Neuron (in vitro differentiated cells): ENCODE results near the gene NLK.
"Not testable (repeated sequence)": the region's sequence is repeated elsewhere in the genome, so short reads cannot be mapped to it uniquely, and the experiment has no call there.

Source experiments
- H2AFZ ChIP-seq: one replicate; pipeline ENCODE4 v1.6.1; 2013; ENCODE audit warnings: low read depth, mild to moderate bottlenecking, inconsistent platforms, low read length, moderate library complexity
- H3K27me3 ChIP-seq: one replicate; pipeline ENCODE4 v1.6.1; 2013; ENCODE audit warnings: low read length; ENCODE audit not compliant: insufficient read depth
- H3K36me3 ChIP-seq: one replicate; pipeline ENCODE4 v1.6.1; 2013; ENCODE audit warnings: low read length; ENCODE audit not compliant: insufficient read depth
- H3K4me1 ChIP-seq: one replicate; pipeline ENCODE4 v1.6.1; 2013; ENCODE audit warnings: low read length; ENCODE audit not compliant: insufficient read depth
- H3K4me3 ChIP-seq: 2 replicates; pipeline ENCODE4 v1.5.1; 2013; ENCODE audit warnings: mild to moderate bottlenecking, low read length, moderate library complexity
- H3K9me3 ChIP-seq: one replicate; pipeline ENCODE4 v1.6.1; 2013; ENCODE audit warnings: low read length

The NLK gene

DNA sequence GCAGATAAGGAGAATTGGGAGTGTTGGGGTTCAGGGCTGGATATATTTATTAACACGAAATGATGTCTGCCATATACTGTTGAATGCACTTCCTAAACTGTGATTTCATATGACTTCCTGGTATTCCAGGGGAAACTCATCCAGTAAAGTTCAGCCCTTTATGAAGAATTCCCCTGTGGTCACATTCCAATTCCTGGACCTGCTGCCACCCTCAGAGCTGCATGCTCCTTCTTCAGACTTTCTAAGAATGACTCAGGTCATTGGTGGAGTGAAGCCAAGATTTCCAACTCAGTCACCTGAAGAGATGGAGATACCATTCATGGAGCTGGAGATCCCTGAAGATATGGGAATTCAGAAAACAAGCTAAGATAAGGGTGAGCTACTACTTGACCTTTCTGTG lies 162.3 kb downstream of the NLK start:
- no peaks in the 10 kb centered on the region for H3K27me3 ChIP-seq
- no peaks in the 10 kb centered on the region for H3K9me3 ChIP-seq
- H3K4me3 ChIP-seq, result no peak overlapping the region
- no peak overlapping the region for H2AFZ ChIP-seq
- no peaks in the 10 kb centered on the region for H3K36me3 ChIP-seq
- H3K4me1 ChIP-seq, result no peaks in the 10 kb centered on the region

DNA sequence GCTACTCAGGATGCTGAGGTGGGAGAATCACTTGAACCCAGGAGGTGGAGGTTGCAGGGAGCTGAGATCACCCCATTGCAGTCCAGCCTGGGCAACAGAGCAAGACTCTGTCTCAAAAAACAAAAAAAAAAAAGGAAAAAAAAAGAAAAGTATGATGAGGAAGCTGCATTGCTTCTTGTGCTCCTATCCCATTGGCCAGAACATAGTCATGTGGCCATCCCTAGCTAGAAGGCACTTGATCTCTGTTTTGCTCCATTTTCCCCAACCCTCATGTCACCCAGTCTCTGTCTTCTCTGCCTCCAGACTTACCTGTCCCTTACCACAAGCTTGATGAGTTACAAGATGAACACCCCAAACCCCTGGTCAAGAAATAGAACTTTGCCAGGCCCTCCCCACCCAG lies 163.8 kb downstream of the NLK start:
- no peak overlapping the region for H2AFZ ChIP-seq
- no peak overlapping the region for H3K4me3 ChIP-seq
- H3K9me3 ChIP-seq, result no peaks in the 10 kb centered on the region
- no peaks in the 10 kb centered on the region for H3K36me3 ChIP-seq
- H3K27me3 ChIP-seq, result no peaks in the 10 kb centered on the region
- no peaks in the 10 kb centered on the region for H3K4me1 ChIP-seq

DNA sequence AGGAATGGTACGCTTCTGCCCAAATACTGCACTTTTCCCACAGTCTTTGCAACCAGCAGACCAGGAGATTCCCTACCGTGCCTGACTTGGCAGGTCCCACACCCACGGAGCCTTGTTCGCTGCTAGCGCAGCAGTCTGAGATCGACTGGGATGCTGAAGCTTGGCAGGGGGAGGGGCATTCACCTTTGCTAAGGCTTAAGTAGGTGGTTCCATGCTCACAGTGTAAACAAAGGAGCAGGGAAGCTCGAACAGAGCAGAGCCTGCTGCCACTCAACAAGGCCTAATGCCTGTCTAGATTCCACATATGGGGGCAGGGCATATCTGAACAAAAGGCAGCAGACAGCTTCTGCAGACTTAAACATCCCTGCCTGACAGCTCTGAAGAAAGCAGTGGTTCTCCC lies 169.3 kb downstream of the NLK start:
- Histone ChIP-seq H3K27me3 (no peaks in the 10 kb centered on the region), H2AFZ (no peak overlapping the region), H3K4me1 (no peaks in the 10 kb centered on the region), H3K36me3 (no peaks in the 10 kb centered on the region), H3K4me3 (no peak overlapping the region), H3K9me3 (peaks cover 4% of the 10 kb centered on the region)

DNA sequence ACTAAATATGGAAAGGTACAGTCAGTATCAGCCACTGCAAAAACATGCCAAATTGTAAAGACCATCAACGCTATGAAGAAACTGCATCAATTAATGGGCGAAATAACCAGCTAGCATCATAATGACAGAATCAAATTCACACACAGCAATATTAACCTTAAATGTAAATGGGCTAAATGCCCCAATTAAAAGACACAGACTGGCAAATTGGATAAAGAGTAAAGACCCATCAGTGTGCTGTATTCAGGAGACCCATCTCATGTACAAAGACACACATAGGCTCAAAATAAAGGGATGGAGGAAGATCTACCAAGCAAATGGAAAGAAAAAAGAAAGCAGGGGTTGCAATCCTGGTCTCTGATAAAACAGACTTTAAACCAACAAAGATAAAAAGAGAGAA lies 171.1 kb downstream of the NLK start:
- not testable (repeated sequence) for H3K4me3 ChIP-seq, H2AFZ ChIP-seq, H3K9me3 ChIP-seq, H3K36me3 ChIP-seq, H3K27me3 ChIP-seq, H3K4me1 ChIP-seq

DNA sequence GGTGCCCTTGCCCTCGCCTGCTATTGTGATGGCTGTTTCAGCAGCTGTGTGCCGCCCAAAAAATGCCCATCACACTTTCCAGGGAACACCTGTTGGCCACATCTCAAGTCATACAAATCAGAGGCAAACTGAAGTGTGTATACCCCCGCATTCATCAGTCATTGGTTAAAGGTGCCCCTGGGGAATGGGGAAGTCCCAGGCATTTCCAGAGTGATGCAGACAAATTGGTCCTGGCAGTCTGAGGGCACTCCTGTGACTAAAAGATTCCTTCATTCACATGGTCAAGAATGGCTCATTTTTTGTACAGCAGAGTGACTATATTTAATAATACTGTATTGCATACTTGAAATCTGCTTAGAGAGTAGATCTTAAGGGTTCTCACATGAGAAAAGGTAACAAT lies 173.6 kb downstream of the NLK start:
- no peaks in the 10 kb centered on the region for H3K27me3 ChIP-seq
- no peak overlapping the region for H3K4me3 ChIP-seq
- H2AFZ ChIP-seq, result no peak overlapping the region
- no peaks in the 10 kb centered on the region for H3K36me3 ChIP-seq
- peaks cover 4% of the 10 kb centered on the region for H3K9me3 ChIP-seq
- H3K4me1 ChIP-seq, result no peaks in the 10 kb centered on the region

DNA sequence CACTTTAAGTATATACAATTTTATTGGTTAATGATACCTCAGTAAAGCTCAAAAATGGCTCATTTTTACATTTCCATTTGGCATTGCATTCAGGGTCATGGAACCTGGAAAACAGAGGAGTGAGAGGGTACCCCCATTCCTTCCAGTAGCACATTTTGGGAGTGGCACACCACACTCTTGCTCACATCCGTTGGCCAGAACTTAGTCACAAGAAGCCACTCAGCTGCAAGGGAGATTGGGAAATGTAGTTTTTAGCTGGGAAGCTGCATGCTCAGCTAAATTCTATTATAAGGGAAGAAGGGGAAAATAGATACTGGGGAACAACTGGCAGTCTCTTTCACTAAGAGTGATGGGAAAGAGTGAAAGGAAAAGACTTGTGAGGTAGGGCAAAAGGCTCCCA lies 174.1 kb downstream of the NLK start:
- H3K4me1 ChIP-seq, result no peaks in the 10 kb centered on the region
- H2AFZ ChIP-seq, result no peak overlapping the region
- no peak overlapping the region for H3K4me3 ChIP-seq
- H3K9me3 ChIP-seq, result peaks cover 4% of the 10 kb centered on the region
- no peaks in the 10 kb centered on the region for H3K36me3 ChIP-seq
- H3K27me3 ChIP-seq, result no peaks in the 10 kb centered on the region

DNA sequence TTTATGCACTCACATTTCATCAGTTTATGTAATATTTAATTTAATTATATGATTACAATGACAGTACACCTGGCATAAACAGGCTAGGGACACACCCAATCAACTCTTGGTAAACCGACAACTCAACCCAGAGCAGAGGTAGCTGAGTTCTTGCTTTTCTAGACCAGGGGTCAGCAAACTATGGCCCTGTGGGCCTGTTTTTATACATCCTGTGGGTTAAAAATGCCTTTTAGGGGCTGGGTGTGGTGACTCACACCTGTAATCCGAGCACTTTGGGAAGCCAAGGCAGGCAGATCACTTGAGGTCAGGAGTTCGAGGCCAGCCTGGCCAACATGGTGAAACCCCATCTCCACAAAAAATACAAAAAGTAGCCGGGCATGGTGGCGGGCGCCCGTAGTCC lies 177.3 kb downstream of the NLK start:
- no peaks in the 10 kb centered on the region for H3K4me1 ChIP-seq
- no peaks in the 10 kb centered on the region for H3K36me3 ChIP-seq
- H3K9me3 ChIP-seq, result peaks cover 8% of the 10 kb centered on the region
- H2AFZ ChIP-seq, result no peak overlapping the region
- H3K27me3 ChIP-seq, result no peaks in the 10 kb centered on the region
- H3K4me3 ChIP-seq, result no peak overlapping the region

DNA sequence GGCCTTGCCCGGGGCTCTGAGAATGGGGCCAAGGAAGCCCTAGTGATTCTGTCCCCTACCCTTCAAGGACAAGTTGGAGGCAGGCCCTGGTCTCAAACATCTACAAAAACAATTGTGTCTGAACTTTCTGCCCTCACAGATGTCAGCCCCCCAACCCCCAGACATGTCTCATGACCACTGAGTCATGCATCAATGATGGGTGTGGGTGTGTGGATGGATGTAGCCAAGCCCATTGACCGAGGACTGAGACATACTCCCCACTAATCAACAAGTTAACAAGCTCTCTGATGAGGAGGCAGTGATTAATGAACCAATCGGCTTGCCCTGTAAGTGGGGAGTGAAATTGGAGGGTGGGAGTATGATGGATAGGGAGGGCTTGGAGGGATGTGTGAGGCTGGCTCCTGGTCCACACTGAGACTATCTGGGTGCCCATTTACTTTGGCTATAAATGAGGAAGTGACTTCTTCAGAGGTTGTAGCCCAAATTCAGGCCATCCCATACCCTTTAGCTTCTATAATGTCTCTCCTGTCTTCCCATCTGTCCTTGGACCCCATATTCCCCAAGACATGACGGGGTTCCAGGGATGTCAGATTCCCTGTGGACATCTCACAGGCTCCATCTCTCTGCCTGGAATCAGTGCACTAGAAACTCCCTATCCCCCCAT lies 179.4 kb downstream of the NLK start:
- H3K27me3 ChIP-seq, result no peaks in the 10 kb centered on the region
- no peaks in the 10 kb centered on the region for H3K36me3 ChIP-seq
- no peak overlapping the region for H3K4me3 ChIP-seq
- H3K4me1 ChIP-seq, result no peaks in the 10 kb centered on the region
- H2AFZ ChIP-seq, result no peak overlapping the region
- H3K9me3 ChIP-seq, result peaks cover 8% of the 10 kb centered on the region

DNA sequence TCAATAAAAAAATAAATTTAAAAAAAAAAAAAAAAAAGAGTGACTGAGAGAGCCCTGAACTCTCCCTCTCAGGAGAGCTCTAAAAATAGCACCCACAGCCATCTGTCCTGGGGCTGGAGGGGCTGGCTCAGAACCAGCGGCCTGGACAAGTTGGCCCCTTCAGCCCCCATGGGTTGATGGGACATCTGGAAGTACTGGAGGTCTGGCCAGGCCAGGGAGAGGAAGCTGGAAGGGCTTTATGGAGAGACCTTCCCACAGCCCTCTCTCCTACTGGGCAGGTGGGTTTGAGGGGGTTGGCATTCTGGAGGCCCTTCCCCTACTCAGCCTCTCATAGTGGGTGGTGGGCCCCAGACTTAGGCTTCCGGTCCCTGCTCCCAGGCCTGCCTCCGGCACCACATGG lies 182.8 kb downstream of the NLK start:
- no peaks in the 10 kb centered on the region for H3K36me3 ChIP-seq
- H3K4me1 ChIP-seq, result peaks cover 6% of the 10 kb centered on the region
- H3K27me3 ChIP-seq, result peaks cover 10% of the 10 kb centered on the region
- H2AFZ ChIP-seq, result no peak overlapping the region
- H3K9me3 ChIP-seq, result peaks cover 8% of the 10 kb centered on the region
- no peak overlapping the region for H3K4me3 ChIP-seq

DNA sequence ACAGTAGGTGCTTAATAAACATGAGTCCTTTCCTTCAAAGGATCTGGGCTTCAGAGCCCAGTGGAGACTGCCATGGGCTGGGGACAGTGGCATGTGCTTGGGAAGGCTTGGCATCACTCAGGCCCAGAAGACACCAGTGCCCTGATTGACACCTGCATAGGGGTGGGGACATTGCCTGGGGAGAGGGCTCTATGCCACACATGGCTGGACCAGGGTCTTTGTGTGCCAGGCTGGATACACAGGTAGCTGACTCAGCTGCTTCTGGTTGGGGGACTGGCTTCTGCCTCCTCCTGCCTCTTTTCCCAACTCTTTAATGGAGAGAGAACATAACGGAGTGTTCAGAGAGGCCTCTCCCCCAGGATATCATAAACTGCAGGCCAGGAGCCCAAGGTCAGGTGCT lies 183.4 kb downstream of the NLK start:
- Histone ChIP-seq H3K9me3 (peaks cover 8% of the 10 kb centered on the region), H3K4me3 (no peak overlapping the region), H2AFZ (no peak overlapping the region), H3K4me1 (peaks cover 6% of the 10 kb centered on the region), H3K27me3 (peaks cover 11% of the 10 kb centered on the region), H3K36me3 (no peaks in the 10 kb centered on the region)

DNA sequence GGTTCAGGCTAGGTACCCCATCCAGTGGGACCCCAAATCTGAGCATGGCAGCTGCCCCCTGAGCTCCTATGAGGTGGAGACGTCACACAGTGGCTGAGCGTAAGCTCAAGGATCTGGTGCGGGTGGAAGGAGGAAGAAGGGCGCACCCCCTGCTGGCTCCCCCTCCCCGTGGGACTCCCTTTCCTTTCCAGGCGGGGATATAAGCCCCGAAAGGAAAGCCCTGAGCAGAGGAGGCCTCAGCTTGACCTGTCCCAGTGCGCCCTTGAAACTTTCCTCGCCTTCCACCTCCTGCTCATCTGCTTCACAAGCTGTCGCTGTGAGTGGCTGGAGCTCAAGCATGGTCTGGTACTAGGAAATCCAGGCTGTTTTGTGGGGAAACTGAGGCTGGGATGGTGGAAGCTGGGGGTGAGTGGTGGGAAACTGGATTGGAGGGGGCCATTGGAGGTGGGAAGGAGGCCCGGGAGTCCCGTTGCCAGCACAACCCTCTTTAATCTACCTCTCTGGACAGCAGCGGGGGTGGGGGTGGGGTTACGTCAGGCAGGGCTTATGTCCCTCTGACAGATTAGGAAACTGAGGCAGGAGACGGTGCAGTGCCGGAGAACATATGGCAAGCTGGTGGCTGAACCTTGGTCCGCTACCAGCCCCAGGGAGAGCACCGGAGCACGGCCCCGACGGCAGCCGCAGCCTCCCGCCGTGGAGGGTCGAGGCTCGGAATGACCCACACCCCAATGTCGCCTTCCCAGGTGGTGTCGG lies 184.3 kb downstream of the NLK start:
- peak overlapping the region; percentile 71 for H2AFZ ChIP-seq
- peak overlapping the region; percentile 49 for H3K4me3 ChIP-seq
- peaks cover 7% of the 10 kb centered on the region for H3K9me3 ChIP-seq
- H3K4me1 ChIP-seq, result peaks cover 6% of the 10 kb centered on the region
- H3K27me3 ChIP-seq, result peaks cover 11% of the 10 kb centered on the region
- H3K36me3 ChIP-seq, result no peaks in the 10 kb centered on the region

DNA sequence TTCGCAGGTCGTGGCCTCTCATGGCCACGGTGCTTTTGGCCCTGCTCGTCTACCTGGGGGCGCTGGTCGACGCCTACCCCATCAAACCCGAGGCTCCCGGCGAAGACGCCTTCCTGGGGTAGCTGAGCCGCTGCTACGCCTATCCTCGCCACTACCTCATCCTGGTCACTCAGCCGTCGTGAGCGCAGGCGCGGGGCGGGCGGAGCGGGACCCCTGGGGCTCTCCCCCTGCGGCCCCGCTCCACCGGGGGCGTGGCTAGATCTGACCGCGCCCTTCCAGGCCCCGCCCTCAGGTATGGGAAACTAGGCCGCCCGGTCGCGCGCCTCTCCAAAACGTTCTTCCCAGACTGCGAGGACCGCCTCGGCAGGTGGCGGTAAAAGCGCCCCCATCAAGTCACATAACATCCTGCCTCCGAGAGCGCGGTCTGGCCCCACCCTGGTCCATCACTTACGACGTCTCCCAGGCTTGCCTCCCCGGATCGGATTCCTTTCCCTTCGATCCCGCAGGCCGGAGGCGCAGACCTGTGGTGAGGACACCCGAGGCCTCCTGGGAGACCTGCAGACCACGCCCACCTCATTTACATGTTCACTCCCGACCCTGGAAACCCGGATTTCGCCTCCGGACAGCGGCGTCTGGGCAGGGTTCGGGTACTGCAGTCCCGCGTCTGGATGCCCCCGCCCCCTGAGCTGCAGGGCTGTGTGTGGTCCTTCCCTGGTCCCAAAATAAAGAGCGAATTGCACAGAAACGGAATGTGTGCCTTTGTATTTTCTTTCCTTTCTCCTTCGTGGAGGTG lies 185.0 kb downstream of the NLK start:
- Histone ChIP-seq H3K27me3 (peaks cover 11% of the 10 kb centered on the region), H3K9me3 (no peaks in the 10 kb centered on the region), H3K36me3 (no peaks in the 10 kb centered on the region), H3K4me3 (peak overlapping the region; percentile 49), H3K4me1 (peaks cover 6% of the 10 kb centered on the region), H2AFZ (peak overlapping the region; percentile 71)

DNA sequence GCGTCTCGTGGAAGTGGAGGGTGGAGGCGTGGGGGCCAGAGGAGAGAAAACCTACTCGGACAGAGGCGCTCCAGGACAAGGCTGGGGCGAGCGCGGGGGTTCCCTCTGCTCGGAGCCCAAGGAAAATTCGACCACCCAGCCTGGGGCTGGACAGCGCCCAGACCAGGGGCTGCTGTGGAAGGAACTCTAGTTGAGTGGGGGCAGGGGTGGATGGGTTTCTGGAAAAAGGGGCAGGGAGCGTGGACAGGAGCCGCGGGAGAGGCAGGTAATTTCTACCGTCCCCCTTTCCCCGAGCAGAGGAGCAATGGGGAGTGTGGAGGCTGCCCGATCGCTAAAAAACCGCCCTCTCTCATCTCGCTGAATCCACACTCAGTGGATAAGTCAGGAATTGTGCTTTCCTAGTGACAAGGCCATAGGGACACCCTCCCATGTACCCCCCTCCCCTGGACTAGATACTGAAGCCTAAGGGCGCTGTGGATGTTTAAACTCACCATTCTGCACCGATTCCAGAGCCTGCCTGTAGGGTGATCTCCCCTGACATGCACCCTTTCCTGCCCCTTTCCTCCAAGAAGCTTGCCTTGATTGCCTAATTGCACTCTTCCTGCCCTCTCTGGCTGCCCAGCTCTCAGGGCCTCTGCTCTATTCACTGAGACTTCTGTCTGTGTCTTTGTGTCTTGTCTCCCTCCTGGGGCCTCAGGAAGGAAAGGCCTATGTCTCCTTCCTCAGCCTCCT lies 185.8 kb downstream of the NLK start:
- peaks cover 11% of the 10 kb centered on the region for H3K27me3 ChIP-seq
- peak overlapping the region; percentile 49 for H3K4me3 ChIP-seq
- H3K36me3 ChIP-seq, result no peaks in the 10 kb centered on the region
- peak overlapping the region; percentile 71 for H2AFZ ChIP-seq
- H3K4me1 ChIP-seq, result peaks cover 6% of the 10 kb centered on the region
- no peaks in the 10 kb centered on the region for H3K9me3 ChIP-seq
